ENCODE data around the gene GLIS1.

The GLIS1 gene

DNA sequence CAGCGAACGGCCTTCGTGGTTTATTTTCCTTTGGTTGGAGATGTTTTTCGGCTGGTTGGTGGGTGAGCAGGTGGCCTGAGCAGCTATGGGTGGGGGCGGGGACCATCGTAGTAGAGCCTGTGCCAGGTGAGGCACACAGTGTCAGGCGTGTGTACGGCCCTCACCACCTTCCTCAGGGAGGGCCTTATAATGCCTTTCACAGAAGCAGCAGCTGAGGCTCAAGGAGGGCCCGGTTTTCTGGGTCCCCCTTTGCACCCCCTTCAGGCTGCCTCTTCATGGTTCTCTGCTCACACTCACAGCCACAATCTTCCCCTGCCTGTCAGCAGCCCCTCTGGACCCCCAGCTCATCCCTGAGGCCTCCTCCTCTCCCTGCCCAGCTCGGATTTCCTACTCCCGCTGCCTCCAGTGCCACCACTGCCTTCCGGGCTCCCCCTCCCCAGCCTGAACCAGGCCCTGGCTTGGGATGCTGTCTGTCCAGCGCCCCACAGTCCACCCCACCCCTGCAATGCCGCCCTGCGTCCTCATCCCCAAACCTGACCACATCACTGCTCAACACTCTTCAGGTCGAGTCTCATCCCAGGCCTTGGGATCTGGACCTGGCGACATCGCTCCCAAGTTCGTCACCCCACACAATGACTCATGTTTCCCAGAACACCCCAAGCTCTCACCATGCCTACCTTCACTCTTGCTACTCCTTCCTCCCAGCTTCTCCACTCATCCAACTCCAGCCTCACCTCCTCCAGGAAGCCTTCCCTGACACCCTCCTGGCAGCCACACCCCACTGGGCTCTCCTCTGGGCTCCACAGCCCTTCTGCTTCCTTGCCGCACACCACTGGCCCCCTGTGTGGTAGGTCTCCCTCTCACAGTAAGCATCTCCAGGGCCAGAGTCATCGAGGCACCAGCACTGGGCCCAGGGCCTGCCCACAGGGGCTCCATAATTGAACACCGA lies 225.9 kb downstream of the GLIS1 start:
- TF ChIP-seq, protein P1, sequence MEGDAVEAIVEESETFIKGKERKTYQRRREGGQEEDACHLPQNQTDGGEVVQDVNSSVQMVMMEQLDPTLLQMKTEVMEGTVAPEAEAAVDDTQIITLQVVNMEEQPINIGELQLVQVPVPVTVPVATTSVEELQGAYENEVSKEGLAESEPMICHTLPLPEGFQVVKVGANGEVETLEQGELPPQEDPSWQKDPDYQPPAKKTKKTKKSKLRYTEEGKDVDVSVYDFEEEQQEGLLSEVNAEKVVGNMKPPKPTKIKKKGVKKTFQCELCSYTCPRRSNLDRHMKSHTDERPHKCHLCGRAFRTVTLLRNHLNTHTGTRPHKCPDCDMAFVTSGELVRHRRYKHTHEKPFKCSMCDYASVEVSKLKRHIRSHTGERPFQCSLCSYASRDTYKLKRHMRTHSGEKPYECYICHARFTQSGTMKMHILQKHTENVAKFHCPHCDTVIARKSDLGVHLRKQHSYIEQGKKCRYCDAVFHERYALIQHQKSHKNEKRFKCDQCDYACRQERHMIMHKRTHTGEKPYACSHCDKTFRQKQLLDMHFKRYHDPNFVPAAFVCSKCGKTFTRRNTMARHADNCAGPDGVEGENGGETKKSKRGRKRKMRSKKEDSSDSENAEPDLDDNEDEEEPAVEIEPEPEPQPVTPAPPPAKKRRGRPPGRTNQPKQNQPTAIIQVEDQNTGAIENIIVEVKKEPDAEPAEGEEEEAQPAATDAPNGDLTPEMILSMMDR (conservative IDR thresholded peaks at IDR 0.05; ENCODE audit: low read depth, low read length) = no peak
- H3K4me3 ChIP-seq (ENCODE audit: low read depth, low read length) = no peak overlapping the region
- DNase-seq (ENCODE audit: low read depth) = no peak

DNA sequence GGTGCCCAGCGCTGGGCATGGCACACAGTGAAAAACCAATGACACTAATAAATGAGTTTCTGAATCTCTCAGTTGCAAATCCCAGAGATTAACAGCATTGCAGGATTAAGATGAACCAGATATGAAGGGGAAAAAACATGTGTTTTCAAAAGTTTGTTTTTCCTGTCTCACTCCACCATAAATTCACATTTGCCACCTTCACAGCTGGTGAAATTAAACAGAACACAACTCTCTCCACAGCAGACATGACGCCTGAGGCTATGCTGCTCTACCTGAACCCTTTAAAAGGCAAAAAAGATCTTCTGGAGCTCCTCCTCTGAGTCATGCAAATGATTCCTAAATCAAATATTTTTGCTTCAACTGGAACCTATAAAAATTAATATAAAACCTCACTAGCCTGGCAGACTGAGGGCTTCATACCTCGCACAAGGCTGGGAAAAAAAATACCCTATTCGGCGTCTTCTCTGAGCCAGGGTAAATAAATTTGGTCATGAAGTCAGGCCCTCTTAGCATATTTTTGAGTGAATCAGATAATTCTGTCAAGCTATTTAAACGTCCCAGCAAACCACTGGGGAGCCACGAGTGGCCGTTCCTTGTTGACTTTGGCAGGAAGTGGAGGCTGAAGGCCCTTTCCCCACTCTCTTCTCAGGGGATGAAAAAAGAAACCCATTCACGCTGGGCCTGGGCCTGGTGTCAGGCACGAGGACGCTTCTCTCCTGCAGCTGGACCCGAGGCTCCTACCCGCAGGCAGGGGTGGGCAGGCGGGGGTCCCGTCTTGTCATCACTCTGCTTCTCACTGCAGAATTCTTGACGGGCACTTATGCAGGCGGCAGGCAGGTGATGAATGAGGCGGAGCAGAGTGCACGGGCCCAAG lies 226.8 kb downstream of the GLIS1 start:
- TF ChIP-seq, protein P1 (conservative IDR thresholded peaks at IDR 0.05; ENCODE audit: low read depth, low read length) = no peak
- H3K4me3 ChIP-seq (ENCODE audit: low read depth, low read length) = no peak overlapping the region
- DNase-seq (ENCODE audit: low read depth) = peak; percentile 88

DNA sequence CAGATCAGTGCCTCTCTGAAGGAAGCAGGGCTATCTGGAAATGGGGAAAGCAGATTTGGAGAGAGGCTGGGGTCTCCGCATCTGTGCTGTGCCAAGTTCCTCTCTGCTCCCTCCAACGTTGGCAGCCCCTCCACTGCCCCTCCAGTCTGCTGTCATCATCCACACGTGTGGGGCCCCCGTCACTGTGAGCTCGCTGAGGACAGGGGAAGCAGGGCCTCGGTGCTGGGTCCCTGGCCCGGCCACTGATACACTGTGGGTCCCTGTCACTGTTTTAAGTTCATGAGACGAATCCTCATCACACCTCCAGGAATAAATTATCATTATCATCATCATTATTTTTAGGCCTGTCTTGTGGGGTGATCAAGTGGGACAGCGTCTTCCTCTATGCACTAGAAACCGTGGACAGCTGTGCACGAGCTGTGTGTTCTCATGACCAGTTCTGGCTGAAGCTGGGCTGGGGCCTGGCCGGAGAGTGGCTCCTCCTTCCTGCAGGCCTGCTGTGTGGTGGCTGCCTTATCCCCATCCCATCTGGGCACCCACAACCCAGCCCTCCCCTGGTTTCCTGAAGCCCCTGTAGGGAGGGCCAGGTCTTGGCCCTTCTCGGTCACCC lies 227.5 kb downstream of the GLIS1 start:
- DNase-seq (ENCODE audit: low read depth) = peak; percentile 24
- TF ChIP-seq, protein P1 (conservative IDR thresholded peaks at IDR 0.05; ENCODE audit: low read depth, low read length) = no peak

DNA sequence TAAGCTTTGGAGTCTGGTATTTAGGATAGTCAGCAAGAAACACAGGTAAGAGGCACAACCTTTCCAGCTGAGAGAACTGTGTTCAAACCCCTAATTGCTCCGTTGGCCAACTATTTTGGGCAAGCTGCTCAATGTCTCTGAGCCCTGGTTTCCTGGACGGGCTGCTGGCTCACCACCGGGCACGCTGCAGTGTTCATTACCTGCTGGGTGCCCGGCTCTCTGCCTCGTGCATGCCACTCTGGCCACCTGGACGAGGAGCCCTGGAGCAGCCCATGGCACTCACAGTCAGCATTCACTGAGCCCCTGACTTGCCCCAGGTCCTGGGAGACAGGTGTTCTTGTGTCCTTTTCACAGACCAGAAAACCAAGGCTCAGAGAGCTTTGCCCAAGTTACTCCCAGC lies 228.7 kb downstream of the GLIS1 start:
- TF ChIP-seq, protein P1 (conservative IDR thresholded peaks at IDR 0.05; ENCODE audit: low read depth, low read length) = no peak
- H3K4me3 ChIP-seq (ENCODE audit: low read depth, low read length) = no peak overlapping the region
- no peak for DNase-seq (ENCODE audit: low read depth)

More for the DNA sequence above, 227.5 kb downstream of the GLIS1 start:
- H3K4me3 ChIP-seq (ENCODE audit: low read depth, low read length) = no peak overlapping the region

DNA sequence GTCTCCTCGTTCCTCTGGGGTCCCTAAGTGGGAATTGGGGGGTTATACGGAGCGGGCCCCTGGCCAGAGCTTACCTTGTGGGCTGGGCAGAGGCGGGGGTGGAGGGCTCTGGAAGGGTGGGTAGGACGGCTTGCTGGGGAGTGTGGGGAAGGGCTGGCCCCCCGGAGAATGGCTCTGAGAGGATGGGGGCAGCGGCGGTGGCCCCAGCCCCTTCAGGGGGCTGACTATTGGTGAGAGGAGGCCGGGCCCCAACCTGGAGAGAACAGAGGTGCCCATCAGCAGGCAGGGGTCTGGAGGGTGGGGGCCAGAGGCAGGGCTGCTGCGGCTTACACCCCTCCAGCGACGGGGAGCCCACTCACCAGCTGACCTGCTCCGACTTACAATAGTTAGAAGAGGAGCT lies 229.2 kb downstream of the GLIS1 start:
- TF ChIP-seq, protein P1 (conservative IDR thresholded peaks at IDR 0.05; ENCODE audit: low read depth, low read length) = no peak
- no peak for DNase-seq (ENCODE audit: low read depth)
- H3K4me3 ChIP-seq (ENCODE audit: low read depth, low read length) = no peak overlapping the region

DNA sequence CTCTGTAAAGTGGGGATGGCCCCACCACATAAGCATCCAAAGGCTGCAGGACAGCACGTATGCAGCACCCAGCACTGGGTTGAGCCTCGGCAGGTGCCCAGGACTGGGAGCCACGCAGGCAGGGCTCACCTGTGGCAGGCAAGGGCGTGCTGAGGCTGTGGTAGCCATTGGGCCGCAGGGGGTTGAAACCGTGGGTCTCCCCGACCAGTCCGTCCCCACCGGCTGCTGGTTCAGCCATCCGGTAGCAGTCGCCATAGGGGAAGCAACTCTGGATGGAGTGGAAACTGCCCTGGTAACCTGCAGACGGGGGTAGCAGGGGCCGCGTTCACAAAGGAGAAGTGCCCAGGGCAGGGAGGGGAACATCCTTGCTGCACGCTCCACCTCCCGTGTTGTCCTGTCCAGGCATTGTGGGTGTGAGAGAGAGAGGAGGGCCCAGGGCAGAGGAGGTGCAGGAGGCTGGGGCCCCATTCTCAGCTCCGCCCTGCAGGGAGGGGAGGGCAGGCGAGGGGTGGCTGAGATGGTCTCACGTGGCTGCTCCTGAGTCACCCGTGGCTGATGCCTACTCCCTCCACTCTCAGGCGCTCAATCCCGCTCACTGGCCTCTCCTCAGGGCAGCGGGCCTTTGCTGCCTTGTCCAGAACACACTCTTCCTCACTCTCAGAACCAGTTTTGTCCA lies 229.8 kb downstream of the GLIS1 start:
- TF ChIP-seq, protein P1 (conservative IDR thresholded peaks at IDR 0.05; ENCODE audit: low read depth, low read length) = no peak
- DNase-seq (ENCODE audit: low read depth) = no peak
- H3K4me3 ChIP-seq (ENCODE audit: low read depth, low read length) = no peak overlapping the region
